22Rv1 (cell line): Measurements from ENCODE around the gene CSRP1.

ENCODE experiments used
- CTCF ChIP-seq: fragments of 450-650 bp; IDR thresholded peaks from 2 replicates; pipeline ENCODE4 v1.5.1; 2017; ENCODE audit warnings: mild to moderate bottlenecking
- ZFX ChIP-seq: fragments of 450-650 bp; IDR thresholded peaks from 2 replicates; pipeline ENCODE4 v1.6.1; 2017; ENCODE audit warnings: antibody characterized with exemption, borderline replicate concordance

- TF ChIP-seq CTCF: no peak
- no peak for TF ChIP-seq ZFX
Measured at GRCh38 chr1:201518071-201518470, 11.1 kb upstream of the CSRP1 start.
